Aorta (tissue), 5 donors: ENCODE measurements around the gene DNHD1. TPM values are rescaled to one million over a fixed set of nuclear protein-coding genes. Genes with fewer than 3 reads are reported as not detected.

ENCODE experiments used
- ATAC-seq: fragments of 200-7000 bp; cut with Tn5 transposase; one replicate; pipeline ENCODE4 v1.9.1; 2022; ENCODE audit warnings: moderate library complexity; ENCODE audit not compliant: low FRiP score
- DNase-seq, 2 donors: peaks; one replicate each; pipeline ENCODE4 v3.0.0-alpha.2; 2020
- H3K27ac ChIP-seq, 2 donors: one replicate each; pipeline ENCODE4 v1.5.1; 2013; ENCODE audit warnings: low read length in 2 of 2, mild to moderate bottlenecking in 2 of 2, moderate library complexity in 2 of 2, control low read depth in 1 of 2, inconsistent platforms in 1 of 2, low read depth in 1 of 2
- H3K27me3 ChIP-seq, 2 donors: one replicate each; pipeline ENCODE4 v1.6.1; 2013; ENCODE audit warnings: control low read depth in 1 of 2, low read length in 1 of 2, mild to moderate bottlenecking in 1 of 2, moderate library complexity in 1 of 2; ENCODE audit not compliant: insufficient read depth in 2 of 2, control insufficient read depth in 1 of 2
- H3K36me3 ChIP-seq, 2 donors: one replicate each; pipeline ENCODE4 v1.6.1; 2013; ENCODE audit warnings: control low read depth in 1 of 2, low read length in 1 of 2, mild to moderate bottlenecking in 1 of 2; ENCODE audit not compliant: insufficient read depth in 2 of 2, control insufficient read depth in 1 of 2
- H3K4me1 ChIP-seq, 2 donors: one replicate each; pipeline ENCODE4 v1.6.1; 2013; ENCODE audit warnings: low read length in 2 of 2, control low read depth in 1 of 2, mild to moderate bottlenecking in 1 of 2, moderate library complexity in 1 of 2; ENCODE audit not compliant: insufficient read depth in 2 of 2, control insufficient read depth in 1 of 2
- H3K4me3 ChIP-seq, 2 donors: one replicate each; pipeline ENCODE4 v1.5.1; 2013; ENCODE audit warnings: low read length in 2 of 2, control low read depth in 1 of 2, mild to moderate bottlenecking in 1 of 2
- H3K9me3 ChIP-seq: one replicate; pipeline ENCODE4 v1.6.1; 2013; ENCODE audit warnings: mild to moderate bottlenecking, low read length; ENCODE audit not compliant: control insufficient read depth
- WGBS, 2 donors: extraction: QIAGEN DNeasy Blood & Tissue Kit; methylation state at CpG; one replicate each; pipeline ENCODE4 v1.1.7; 2013; 5-methylcytosine and 5-hydroxymethylcytosine counted together
- intact Hi-C, 2 donors: fragments of 100-400 bp; cut with DNase I; formaldehyde crosslinking; loops; one replicate each; pipeline versions ENCODE4 v1.14.2 to v1.15.0; 2022
- polyA plus RNA-seq, 2 donors: library from polyadenylated mRNA; stranded (reverse); fragments of 200-250 nt; gene quantifications; one replicate each; pipeline ENCODE4 v1.2.3, GENCODE V29; 2013
- total RNA-seq, 2 donors: library from RNA; stranded (reverse); fragmentation: NEBNext Ultra II Directional; extraction: Animal tissue kit (Norgen Biotek cat#: 25700); gene quantifications; one replicate each; pipeline ENCODE4 v1.2.1, GENCODE V29; 2021
- donor health status: healthy with polysubstance abuse.
- donor health status: Bipolar disorder and iron deficiency.
- donor health status: DM: no; HTN: no; CAD: no.
- donor health status: DM: no; HTN: no; CAD: no.
- donor health status: DM: yes; HTN: yes; CAD: no.

Gene DNHD1
- total and polyA plus RNA-seq, 4 donors: 1.9 to 28.1 (median 22.3) TPM

GRCh38 chr11:6486938-6487337 is 10.1 kb upstream of the DNHD1 start:
- WGBS, 2 donors: 92 to 93% methylated on average over 1 of the region's 1 CpG
- H3K27me3 ChIP-seq: no peaks in the 10 kb centered on the region
- peaks cover 0 to 2% of the 10 kb centered on the region in 2 donors for H3K4me1 ChIP-seq
- H3K4me3 ChIP-seq: no peak overlapping the region
- no peak for ATAC-seq
- peaks cover 0 to 3% of the 10 kb centered on the region in 2 donors for H3K36me3 ChIP-seq
- no peaks in the 10 kb centered on the region for H3K9me3 ChIP-seq
- intact Hi-C loops: no loop called here
- DNase-seq: no peak
- no peak overlapping the region for H3K27ac ChIP-seq

- peaks cover 0 to 3% of the 10 kb centered on the region in 2 donors for H3K36me3 ChIP-seq
- intact Hi-C loops: no loop called here
- DNase-seq (no peak), ATAC-seq (no peak)
- H3K9me3 ChIP-seq: no peaks in the 10 kb centered on the region
- no peaks in the 10 kb centered on the region for H3K4me1 ChIP-seq
- H3K27me3 ChIP-seq: no peaks in the 10 kb centered on the region
- H3K4me3 ChIP-seq: no peak overlapping the region
- WGBS, 2 donors: 88 to 89% methylated on average over 6 of the region's 6 CpGs
- H3K27ac ChIP-seq: no peak overlapping the region
Measured at GRCh38 chr11:6488342-6488741, 8.7 kb upstream of the DNHD1 start.

- Histone ChIP-seq H3K27ac (no peak overlapping the region), H3K9me3 (no peaks in the 10 kb centered on the region), H3K4me3 (no peak overlapping the region), H3K4me1 (no peaks in the 10 kb centered on the region), H3K36me3 (peaks cover 0 to 3% of the 10 kb centered on the region in 2 donors), H3K27me3 (no peaks in the 10 kb centered on the region)
- 81 to 89% methylated on average over 3 of the region's 3 CpGs for WGBS, 2 donors
- intact Hi-C loops: no loop called here
- DNase-seq (no peak), ATAC-seq (no peak)
Measured at GRCh38 chr11:6488821-6489220, 8.3 kb upstream of the DNHD1 start.

GRCh38 chr11:6489306-6489705 is 7.8 kb upstream of the DNHD1 start:
- H3K9me3 ChIP-seq: no peaks in the 10 kb centered on the region
- H3K4me1 ChIP-seq: no peaks in the 10 kb centered on the region
- DNase-seq (no peak), ATAC-seq (no peak)
- H3K4me3 ChIP-seq: no peak overlapping the region
- intact Hi-C loops: no loop called here
- 72% methylated on average over 4 of the region's 4 CpGs for WGBS, 2 donors
- H3K36me3 ChIP-seq: peaks cover 0 to 3% of the 10 kb centered on the region in 2 donors
- H3K27ac ChIP-seq: no peak overlapping the region
- H3K27me3 ChIP-seq: no peaks in the 10 kb centered on the region

GRCh38 chr11:6498121-6498520 is 1.0 kb downstream of the DNHD1 start:
- intact Hi-C loops: no loop called here
- no peaks in the 10 kb centered on the region for H3K9me3 ChIP-seq
- peak overlapping the region; percentile 30 to 48 for H3K27ac ChIP-seq
- 14 to 16% methylated on average over 7 of the region's 7 CpGs for WGBS, 2 donors
- ATAC-seq: peak; percentile 80
- H3K4me1 ChIP-seq: no peaks in the 10 kb centered on the region
- no peak overlapping the region for H3K4me3 ChIP-seq
- DNase-seq: peak; percentile 77 to 85
- H3K27me3 ChIP-seq: no peaks in the 10 kb centered on the region
- H3K36me3 ChIP-seq: peaks cover 0 to 2% of the 10 kb centered on the region in 2 donors

GRCh38 chr11:6498544-6498943 is 1.5 kb downstream of the DNHD1 start:
- no peaks in the 10 kb centered on the region for H3K4me1 ChIP-seq
- DNase-seq (no peak), ATAC-seq (no peak)
- H3K27ac ChIP-seq: no peak overlapping the region
- intact Hi-C loops: no loop called here
- H3K36me3 ChIP-seq: peaks cover 0 to 2% of the 10 kb centered on the region in 2 donors
- H3K9me3 ChIP-seq: no peaks in the 10 kb centered on the region
- WGBS, 2 donors: 92 to 96% methylated on average over 5 of the region's 5 CpGs
- H3K4me3 ChIP-seq: no peak overlapping the region
- H3K27me3 ChIP-seq: no peaks in the 10 kb centered on the region

GRCh38 chr11:6502382-6502781 is 5.3 kb downstream of the DNHD1 start:
- no peak for DNase-seq

GRCh38 chr11:6504166-6504565 is 7.1 kb downstream of the DNHD1 start:
- no peak overlapping the region for H3K27ac ChIP-seq
- WGBS, 2 donors: 75 to 78% methylated on average over 3 of the region's 3 CpGs
- DNase-seq: no peak
- H3K36me3 ChIP-seq: no peaks in the 10 kb centered on the region
- intact Hi-C loops: loop anchor here (2.0 kb wide), 2 partner anchors 121 to 125 kb away; no protein-coding TSS in a partner anchor
- no peak overlapping the region for H3K4me3 ChIP-seq
- no peaks in the 10 kb centered on the region for H3K27me3 ChIP-seq
- H3K4me1 ChIP-seq: no peaks in the 10 kb centered on the region
- H3K9me3 ChIP-seq: no peaks in the 10 kb centered on the region
- no peak for ATAC-seq

More at GRCh38 chr11:6502382-6502781, 5.3 kb downstream of the DNHD1 start:
- Histone ChIP-seq H3K9me3 (no peaks in the 10 kb centered on the region), H3K27ac (no peak overlapping the region), H3K36me3 (no peaks in the 10 kb centered on the region), H3K4me3 (no peak overlapping the region), H3K27me3 (no peaks in the 10 kb centered on the region), H3K4me1 (no peaks in the 10 kb centered on the region)
- WGBS, 2 donors: 94 to 95% methylated on average over 3 of the region's 3 CpGs
- no peak for ATAC-seq
- intact Hi-C loops: no loop called here

- no peak for DNase-seq
- H3K27me3 ChIP-seq: no peaks in the 10 kb centered on the region
- H3K4me1 ChIP-seq: no peaks in the 10 kb centered on the region
- WGBS, 2 donors: 55 to 57% methylated on average over 2 of the region's 2 CpGs
- ATAC-seq: no peak
- intact Hi-C loops: loop anchor here (2.0 to 5.0 kb wide), 3 partner anchors 63 to 127 kb away; partner anchors contain the start of gene HPX (in 1 of the 2)
- H3K9me3 ChIP-seq: no peaks in the 10 kb centered on the region
- no peak overlapping the region for H3K27ac ChIP-seq
- no peak overlapping the region for H3K4me3 ChIP-seq
- no peaks in the 10 kb centered on the region for H3K36me3 ChIP-seq
Measured at GRCh38 chr11:6505577-6506240, 8.6 kb downstream of the DNHD1 start.
